CD14-positive monocyte (primary cell): Measurements from ENCODE around the gene SH3PXD2A. TPM values are rescaled to one million over a fixed set of nuclear protein-coding genes. Genes with fewer than 3 reads are reported as not detected.

Experiments used
- DNase-seq, 3 donors: peaks; one replicate each; pipeline ENCODE4 v3.0.0-alpha.2; 2011 to 2022
- H2AFZ ChIP-seq: 2 replicates; pipeline ENCODE4 v1.6.0; 2012; ENCODE audit warnings: mild to moderate bottlenecking, low read depth, low read length, inconsistent platforms; ENCODE audit not compliant: insufficient read depth, poor library complexity, severe bottlenecking
- H3K27ac ChIP-seq, 2 donors: 1 replicate in 1 of 2; 2 replicates in 1 of 2; pipeline ENCODE4 v1.5.1; 2012 to 2013; ENCODE audit warnings: low read length in 2 of 2, control low read depth in 1 of 2, inconsistent platforms in 1 of 2, low read depth in 1 of 2, mild to moderate bottlenecking in 1 of 2
- H3K27me3 ChIP-seq, 2 donors: one replicate each; pipeline versions ENCODE4 v1.6.0 to v1.6.1; 2011 to 2013; ENCODE audit warnings: low read length in 2 of 2; ENCODE audit not compliant: control insufficient read depth in 2 of 2, insufficient read depth in 2 of 2
- H3K36me3 ChIP-seq, 2 donors: replicated peaks in 1 of 2; 1 replicate in 1 of 2; 2 replicates in 1 of 2; pipeline versions ENCODE4 v1.5.1 to v1.6.1; 2012 to 2013; ENCODE audit warnings: low read length in 2 of 2, control low read depth in 1 of 2, inconsistent platforms in 1 of 2, mild to moderate bottlenecking in 1 of 2; ENCODE audit not compliant: insufficient read depth in 2 of 2, control insufficient read depth in 1 of 2
- H3K4me1 ChIP-seq, 2 donors: 1 replicate in 1 of 2; 2 replicates in 1 of 2; pipeline versions ENCODE4 v1.5.1 to v1.6.1; 2012 to 2013; ENCODE audit warnings: low read length in 2 of 2, control low read depth in 1 of 2, inconsistent platforms in 1 of 2, mild to moderate bottlenecking in 1 of 2, moderate library complexity in 1 of 2; ENCODE audit not compliant: insufficient read depth in 2 of 2, control insufficient read depth in 1 of 2
- H3K4me2 ChIP-seq: replicated peaks from 2 replicates; pipeline ENCODE3; 2012; ENCODE audit warnings: low read length, moderate library complexity, mild to moderate bottlenecking; ENCODE audit not compliant: poor library complexity, severe bottlenecking; ENCODE audit errors: extremely low read depth
- H3K4me3 ChIP-seq, 3 experiments: fragments of 200-600 bp in 1 of 3; sonication (generic) in 1 of 3; replicated peaks in 1 of 3; 1 replicate in 2 of 3; 2 replicates in 1 of 3; pipeline ENCODE4 v1.5.1; 2011 to 2013; ENCODE audit warnings: low read length in 3 of 3, mild to moderate bottlenecking in 3 of 3, control low read depth in 2 of 3, low read depth in 2 of 3, inconsistent platforms in 1 of 3, moderate library complexity in 1 of 3
- H3K79me2 ChIP-seq: 2 replicates; pipeline ENCODE4 v1.6.0; 2012; ENCODE audit warnings: mild to moderate bottlenecking, control low read depth, inconsistent platforms, low read length, moderate library complexity; ENCODE audit not compliant: insufficient read depth
- H3K9ac ChIP-seq: 2 replicates; pipeline ENCODE4 v1.6.0; 2017; ENCODE audit warnings: low read length, mild to moderate bottlenecking; ENCODE audit not compliant: insufficient read depth, poor library complexity, severe bottlenecking
- H3K9me3 ChIP-seq, 2 donors: replicated peaks in 1 of 2; 1 replicate in 1 of 2; 2 replicates in 1 of 2; pipeline versions ENCODE4 v1.5.1 to v1.6.1; 2012 to 2013; ENCODE audit warnings: low read length in 2 of 2, control low read depth in 1 of 2; ENCODE audit not compliant: control insufficient read depth in 1 of 2, insufficient read depth in 1 of 2
- H4K20me1 ChIP-seq: 2 replicates; pipeline ENCODE4 v1.6.0; 2012; ENCODE audit warnings: mild to moderate bottlenecking, low read length, control low read depth, moderate library complexity; ENCODE audit not compliant: insufficient read depth
- H3K27ac Mint-ChIP-seq, 7 donors: one replicate each; pipeline ENCODE4 v1.8.0; 2020; ENCODE audit warnings: mild to moderate bottlenecking in 7 of 7, mixed read lengths in 7 of 7, moderate library complexity in 6 of 7, inconsistent platforms in 2 of 7
- H3K27me3 Mint-ChIP-seq, 3 donors: one replicate each; pipeline ENCODE4 v1.8.0; 2021 to 2022; ENCODE audit warnings: low read depth in 3 of 3, mild to moderate bottlenecking in 3 of 3, mixed read lengths in 3 of 3, moderate library complexity in 3 of 3, inconsistent platforms in 1 of 3
- H3K36me3 Mint-ChIP-seq, 2 donors: one replicate each; pipeline ENCODE4 v1.8.0; 2020; ENCODE audit warnings: mixed read lengths in 2 of 2, inconsistent platforms in 1 of 2, mild to moderate bottlenecking in 1 of 2
- H3K4me1 Mint-ChIP-seq: one replicate; pipeline ENCODE4 v1.8.0; 2020; ENCODE audit warnings: mild to moderate bottlenecking, mixed read lengths
- H3K4me3 Mint-ChIP-seq, 2 donors: one replicate each; pipeline ENCODE4 v1.8.0; 2020; ENCODE audit warnings: mild to moderate bottlenecking in 2 of 2, mixed read lengths in 2 of 2, moderate library complexity in 1 of 2
- H3K9me3 Mint-ChIP-seq, 7 donors: one replicate each; pipeline ENCODE4 v1.8.0; 2020 to 2022; ENCODE audit warnings: mixed read lengths in 7 of 7, mild to moderate bottlenecking in 6 of 7, moderate library complexity in 6 of 7, inconsistent platforms in 2 of 7
- WGBS: methylation state at CpG from one replicate; pipeline ENCODE4 v1.1.5; 2013; ENCODE audit warnings: missing lambda C conversion rate; ENCODE audit not compliant: insufficient coverage; 5-methylcytosine and 5-hydroxymethylcytosine counted together
- intact Hi-C, 2 donors: fragments of 100-400 bp; cut with micrococcal nuclease; formaldehyde crosslinking; loops; one replicate each; pipeline versions ENCODE4 v1.15.0 to v1.15.1; 2023
- polyA plus RNA-seq, 3 donors: library from polyadenylated mRNA; depleted of rRNA in 1 of 3; unstranded in 2 of 3; stranded (reverse) in 1 of 3; fragments of 300-500 nt in 2 of 3; fragments of >200 nt in 1 of 3; fragmentation: Illumina TruSeq in 2 of 3; gene quantifications; 1 replicate in 2 of 3; 2 replicates in 1 of 3; pipeline ENCODE4 v1.2.3, GENCODE V29; 2012 to 2021
- TF ChIP-seq, protein P1 (sequence below): fragments of 200-600 bp; IDR thresholded peaks from one replicate; pipeline ENCODE4 v1.8.0; 2022; ENCODE audit warnings: antibody characterized with exemption, mild to moderate bottlenecking

Gene SH3PXD2A
- polyA plus RNA-seq, 3 donors, result 0.01 to 0.76 (median 0.05) TPM

DNA sequence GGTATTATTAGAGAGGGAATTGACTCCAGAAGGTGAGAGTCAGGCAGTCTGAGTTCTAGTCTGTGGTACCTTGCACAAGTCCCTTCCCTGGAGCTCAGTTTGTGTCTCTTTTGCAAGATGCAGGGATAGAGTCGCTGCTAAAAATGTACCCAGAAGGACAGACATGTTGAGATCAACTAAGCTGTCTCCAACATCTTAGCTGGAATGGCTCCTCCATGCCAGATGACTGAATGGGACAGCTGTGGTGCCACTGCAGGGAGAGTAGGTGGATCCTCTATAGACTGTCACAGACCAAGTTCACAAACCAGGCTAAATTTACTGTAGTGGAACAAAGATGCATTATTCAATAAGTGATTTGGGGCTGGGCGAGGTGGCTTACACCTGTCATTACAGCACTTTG, 241.8 kb downstream of the SH3PXD2A start:
- H3K36me3 Mint-ChIP-seq, result peaks cover 0 to 3% of the 10 kb centered on the region in 2 donors
- H3K4me3 ChIP-seq, result no peak overlapping the region
- H4K20me1 ChIP-seq, result no peaks in the 10 kb centered on the region
- H3K9me3 Mint-ChIP-seq, result peaks cover 0 to 2% (median 0%) of the 10 kb centered on the region in 7 donors
- no peak overlapping the region for H3K9ac ChIP-seq
- no peak overlapping the region for H3K27ac Mint-ChIP-seq
- H3K4me3 Mint-ChIP-seq, result no peak overlapping the region
- H3K36me3 ChIP-seq, result no peaks in the 10 kb centered on the region
- DNase-seq, result no peak
- no peaks in the 10 kb centered on the region for H3K4me1 ChIP-seq
- WGBS, result 92% methylated on average over 1 of the region's 2 CpGs
- TF ChIP-seq, protein P1, sequence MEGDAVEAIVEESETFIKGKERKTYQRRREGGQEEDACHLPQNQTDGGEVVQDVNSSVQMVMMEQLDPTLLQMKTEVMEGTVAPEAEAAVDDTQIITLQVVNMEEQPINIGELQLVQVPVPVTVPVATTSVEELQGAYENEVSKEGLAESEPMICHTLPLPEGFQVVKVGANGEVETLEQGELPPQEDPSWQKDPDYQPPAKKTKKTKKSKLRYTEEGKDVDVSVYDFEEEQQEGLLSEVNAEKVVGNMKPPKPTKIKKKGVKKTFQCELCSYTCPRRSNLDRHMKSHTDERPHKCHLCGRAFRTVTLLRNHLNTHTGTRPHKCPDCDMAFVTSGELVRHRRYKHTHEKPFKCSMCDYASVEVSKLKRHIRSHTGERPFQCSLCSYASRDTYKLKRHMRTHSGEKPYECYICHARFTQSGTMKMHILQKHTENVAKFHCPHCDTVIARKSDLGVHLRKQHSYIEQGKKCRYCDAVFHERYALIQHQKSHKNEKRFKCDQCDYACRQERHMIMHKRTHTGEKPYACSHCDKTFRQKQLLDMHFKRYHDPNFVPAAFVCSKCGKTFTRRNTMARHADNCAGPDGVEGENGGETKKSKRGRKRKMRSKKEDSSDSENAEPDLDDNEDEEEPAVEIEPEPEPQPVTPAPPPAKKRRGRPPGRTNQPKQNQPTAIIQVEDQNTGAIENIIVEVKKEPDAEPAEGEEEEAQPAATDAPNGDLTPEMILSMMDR, result no peak
- peaks cover 0 to 5% (median 0%) of the 10 kb centered on the region in 3 donors for H3K27me3 Mint-ChIP-seq
- intact Hi-C loops, result no loop called here
- H3K4me1 Mint-ChIP-seq, result no peaks in the 10 kb centered on the region
- no peak overlapping the region for H3K27ac ChIP-seq
- H3K79me2 ChIP-seq, result no peaks in the 10 kb centered on the region
- no peaks in the 10 kb centered on the region for H3K27me3 ChIP-seq
- H3K9me3 ChIP-seq, result no peaks in the 10 kb centered on the region
- no peak overlapping the region for H2AFZ ChIP-seq
- no peak overlapping the region for H3K4me2 ChIP-seq

DNA sequence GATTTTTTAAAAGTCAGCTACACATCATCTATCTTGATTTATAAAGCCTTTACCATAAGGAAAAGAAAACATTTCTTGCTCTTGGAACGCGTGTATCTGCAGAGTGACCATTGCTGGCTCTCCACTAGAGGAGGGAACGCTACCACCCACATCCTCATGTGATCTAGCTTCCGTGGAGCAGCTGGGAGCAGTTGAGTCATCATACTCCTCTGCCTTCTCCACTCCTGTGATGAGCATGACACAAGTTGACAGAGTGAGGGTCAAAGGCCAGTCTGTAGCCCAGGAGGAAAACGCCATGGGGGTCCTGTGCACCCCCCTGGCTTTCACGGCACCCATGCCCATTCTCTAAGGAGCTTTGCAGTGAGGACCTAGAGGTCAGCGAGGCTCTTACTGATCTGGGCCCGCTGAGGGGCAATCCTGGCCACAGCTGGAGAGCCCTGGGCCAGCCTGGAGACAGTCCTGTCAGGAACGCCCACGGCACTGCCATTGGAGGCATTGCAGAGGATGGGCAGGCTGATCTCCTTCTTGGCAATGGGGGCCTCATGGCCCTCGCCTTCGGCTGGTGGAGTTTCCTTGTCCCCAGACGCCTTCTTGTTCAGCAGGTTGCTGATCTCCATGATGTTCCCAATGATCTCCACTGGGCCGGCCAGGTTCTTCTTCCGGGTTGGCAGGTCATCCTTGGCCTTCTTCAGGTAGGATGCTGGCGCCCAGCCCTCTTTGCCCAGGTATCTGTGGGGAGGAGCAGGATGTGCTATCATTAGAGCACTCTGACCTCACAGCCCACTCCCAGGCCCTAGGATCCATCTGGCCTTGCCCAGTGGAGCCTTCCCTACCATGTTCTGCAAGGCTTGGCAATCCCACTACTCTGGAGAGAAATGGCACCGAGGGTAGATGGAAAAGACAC, 242.7 kb downstream of the SH3PXD2A start:
- no peaks in the 10 kb centered on the region for H3K36me3 ChIP-seq
- intact Hi-C loops, result no loop called here
- no peak overlapping the region for H3K27ac Mint-ChIP-seq
- peaks cover 0 to 3% of the 10 kb centered on the region in 2 donors for H3K36me3 Mint-ChIP-seq
- H3K4me1 ChIP-seq, result no peaks in the 10 kb centered on the region
- no peaks in the 10 kb centered on the region for H3K79me2 ChIP-seq
- no peak overlapping the region for H2AFZ ChIP-seq
- 91% methylated on average over 11 of the region's 17 CpGs for WGBS
- no peak overlapping the region for H3K4me3 ChIP-seq
- no peaks in the 10 kb centered on the region for H3K4me1 Mint-ChIP-seq
- H3K4me2 ChIP-seq, result no peak overlapping the region
- no peaks in the 10 kb centered on the region for H3K9me3 ChIP-seq
- H3K27me3 Mint-ChIP-seq, result peaks cover 0 to 5% (median 0%) of the 10 kb centered on the region in 3 donors
- H3K9ac ChIP-seq, result no peak overlapping the region
- no peak for DNase-seq
- H3K27me3 ChIP-seq, result no peaks in the 10 kb centered on the region
- TF ChIP-seq, protein P1, result no peak
- no peaks in the 10 kb centered on the region for H4K20me1 ChIP-seq
- H3K4me3 Mint-ChIP-seq, result no peak overlapping the region
- H3K27ac ChIP-seq, result no peak overlapping the region
- H3K9me3 Mint-ChIP-seq, result no peaks in the 10 kb centered on the region
